ENCODE data around the gene FLOT1. TPM values are rescaled to one million over a fixed set of nuclear protein-coding genes. Genes with fewer than 3 reads are reported as not detected.

The FLOT1 gene
- total and polyA plus RNA-seq, 2 of the 13 experiments (the other 11 are each of a cell fraction or from before 2014, with no cell fraction given): 82.3 to 130 TPM

GRCh38 chr6:30747902-30748769 is 5.6 kb upstream of the FLOT1 start (continued):
- TF ChIP-seq ZBTB10 (CRISPR knock-in tag; IDR thresholded peaks at IDR 0.05; ENCODE audit: borderline replicate concordance): no peak
- TF ChIP-seq FOXC1 (CRISPR knock-in tag; IDR thresholded peaks at IDR 0.05; ENCODE audit: borderline replicate concordance): no peak
- peak; percentile 45; the same call in 1 of the 2 replicates for TF ChIP-seq ELF4 (CRISPR knock-in tag; IDR thresholded peaks at IDR 0.05; ENCODE audit: borderline replicate concordance)
- no peak for TF ChIP-seq ZFX (CRISPR knock-in tag; IDR thresholded peaks at IDR 0.05; ENCODE audit: low read depth)
- peak; percentile 32; the same call in 1 of the 2 replicates for TF ChIP-seq CEBPG (CRISPR knock-in tag; IDR thresholded peaks at IDR 0.05)
- TF ChIP-seq PAF1 (CRISPR knock-in tag; IDR thresholded peaks at IDR 0.05): peak; percentile 73; the same call in 1 of the 2 replicates
- TF ChIP-seq IRF1 (CRISPR knock-in tag; IDR thresholded peaks at IDR 0.05; ENCODE audit: low read depth): 0 out of 2 replicates have a peak, but pooled peaks have one; percentile 4
- TF ChIP-seq ZNF124 (CRISPR knock-in tag; IDR thresholded peaks at IDR 0.05): 0 out of 2 replicates have a peak, but pooled peaks have one; percentile 15
- TF ChIP-seq USF2 (IDR thresholded peaks at IDR 0.05; ENCODE audit: low read depth, low read length): no peak
- no peak for TF ChIP-seq USF2 (CRISPR knock-in tag; IDR thresholded peaks at IDR 0.05; ENCODE audit: borderline replicate concordance)
- TF ChIP-seq ZNF350 (CRISPR knock-in tag; IDR thresholded peaks at IDR 0.05; ENCODE audit: borderline replicate concordance, low read depth): 0 out of 2 replicates have a peak, but pooled peaks have one; percentile 21
- no peak for TF ChIP-seq ZNF263 (CRISPR knock-in tag; IDR thresholded peaks at IDR 0.05)
- no peak for TF ChIP-seq GTF3A (CRISPR knock-in tag; conservative IDR thresholded peaks at IDR 0.05)
- no peak; the same call in 1 of the 2 replicates for TF ChIP-seq ZGPAT (CRISPR knock-in tag; IDR thresholded peaks at IDR 0.05)
- TF ChIP-seq ZNF382 (CRISPR knock-in tag; IDR thresholded peaks at IDR 0.05; ENCODE audit: borderline replicate concordance): no peak
- 0 out of 2 replicates have a peak, but pooled peaks have one; percentile 6 for TF ChIP-seq GABPB1 (CRISPR knock-in tag; IDR thresholded peaks at IDR 0.05)
- TF ChIP-seq LCORL (IDR thresholded peaks at IDR 0.05): no peak
- TF ChIP-seq LCORL (CRISPR knock-in tag; IDR thresholded peaks at IDR 0.05): 0 out of 2 replicates have a peak, but pooled peaks have one; percentile 7
- TF ChIP-seq ZFP37 (CRISPR knock-in tag; IDR thresholded peaks at IDR 0.05; ENCODE audit: borderline replicate concordance): 0 out of 2 replicates have a peak, but pooled peaks have one; percentile 45
- peak; percentile 18 for TF ChIP-seq POLR2G (IDR thresholded peaks at IDR 0.05; ENCODE audit: low read depth, low read length)
- 0 out of 2 replicates have a peak, but pooled peaks have one; percentile 3 for TF ChIP-seq ZNF232 (CRISPR knock-in tag; IDR thresholded peaks at IDR 0.05; ENCODE audit: borderline replicate concordance)
- TF ChIP-seq SP2 (CRISPR knock-in tag; IDR thresholded peaks at IDR 0.05): no peak
